Right lobe of liver (tissue), 6 donors: ENCODE results near the gene TRIM34. TPM values are rescaled to one million over a fixed set of nuclear protein-coding genes. Genes with fewer than 3 reads are reported as not detected.

Source experiments
- ATAC-seq, 4 donors: fragments of 200-7000 bp; cut with Tn5 transposase; one replicate each; pipeline ENCODE4 v1.9.1; 2020; ENCODE audit warnings: mild to moderate bottlenecking in 4 of 4, moderate library complexity in 4 of 4
- DNase-seq, 3 donors: peaks; one replicate each; pipeline ENCODE4 v3.0.0-alpha.2; 2020
- H3K27ac ChIP-seq, 3 donors: fragments of 200-600 bp; one replicate each; pipeline ENCODE4 v1.8.0; 2022
- H3K27me3 ChIP-seq, 2 donors: fragments of 200-600 bp; one replicate each; pipeline ENCODE4 v1.8.0; 2022
- H3K36me3 ChIP-seq, 4 donors: fragments of 200-600 bp; sonication (generic) in 1 of 4; one replicate each; pipeline versions ENCODE4 v1.5.1 to v1.8.0; 2017 to 2022; ENCODE audit warnings: control low read depth in 1 of 4
- H3K4me1 ChIP-seq, 4 donors: fragments of 200-600 bp; sonication (generic) in 1 of 4; one replicate each; pipeline versions ENCODE4 v1.5.1 to v1.8.0; 2017 to 2022; ENCODE audit warnings: control low read depth in 1 of 4
- H3K4me3 ChIP-seq, 3 donors: fragments of 200-600 bp; one replicate each; pipeline ENCODE4 v1.8.0; 2022
- H3K9me3 ChIP-seq, 4 donors: fragments of 200-600 bp; sonication (generic) in 1 of 4; one replicate each; pipeline versions ENCODE4 v1.5.1 to v1.8.0; 2017 to 2022; ENCODE audit warnings: control low read depth in 1 of 4
- POLR2A ChIP-seq: fragments of 450-650 bp; IDR thresholded peaks from one replicate; pipeline ENCODE4 v1.6.1; 2017; ENCODE audit warnings: antibody characterized with exemption, mild to moderate bottlenecking
- WGBS: methylation state at CpG from one replicate; pipeline ENCODE4 v1.1.6; 2018; ENCODE audit warnings: low coverage, low lambda C conversion rate; ENCODE audit not compliant: insufficient coverage; ENCODE audit errors: missing lambda C conversion rate; 5-methylcytosine and 5-hydroxymethylcytosine counted together
- intact Hi-C, 2 donors: fragments of 100-400 bp; cut with DNase I; formaldehyde crosslinking; loops; one replicate each; pipeline versions ENCODE4 v1.11.2 to v1.14.1; 2022
- total RNA-seq, 6 experiments: library from RNA; depleted of rRNA in 2 of 6; stranded (reverse); fragments of >200 nt in 2 of 6; fragmentation: NEBNext Ultra II Directional in 3 of 6; extraction: Animal tissue kit (Norgen Biotek cat#: 25700) in 3 of 6; gene quantifications; one replicate each; pipeline versions ENCODE4 v1.1.0 to v1.2.4, GENCODE V29; 2016 to 2023
- TF ChIP-seq, protein P1 (sequence below), 4 donors: fragments of 200-600 bp in 3 of 4; fragments of 450-650 bp in 1 of 4; IDR thresholded peaks; one replicate each; pipeline versions ENCODE4 v1.5.1 to v1.8.0; 2016 to 2022; ENCODE audit warnings: antibody characterized with exemption in 4 of 4, mild to moderate bottlenecking in 2 of 4
- donor health status: DM: no; HTN: yes; CAD: no.
- donor health status: DM: no; HTN: no; CAD: no.
- donor health status: DM: no; HTN: no; CAD: no.
- donor health status: DM: no; HTN: yes; CAD: no.
- donor health status: DM: no; HTN: yes; CAD: no.

TRIM34 gene
- total RNA-seq, 6 experiments from 2014 or later = 0.93 to 3.3 (median 2.3) TPM

DNA sequence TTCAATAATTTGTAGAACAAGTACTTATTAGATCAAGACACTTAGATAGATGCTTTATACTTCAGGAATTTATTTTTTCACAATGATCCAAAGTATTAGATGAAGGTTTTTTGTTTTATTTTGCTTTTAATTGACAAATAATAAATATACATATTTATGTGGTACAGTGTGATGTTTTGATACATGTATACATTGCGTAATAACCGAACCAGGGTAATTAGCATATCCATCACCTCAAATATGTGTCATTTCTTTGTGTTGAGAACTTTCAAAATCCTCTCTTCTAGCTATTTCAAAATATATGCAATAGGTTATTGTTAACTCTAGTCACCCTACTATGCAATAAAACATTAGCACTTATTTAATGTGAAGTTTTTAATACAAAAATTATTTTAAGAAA is 38.7 kb downstream of the TRIM34 start:
- 73% methylated on average over 2 of the region's 2 CpGs for WGBS
- Histone ChIP-seq H3K36me3 (peaks cover 0 to 39% (median 12%) of the 10 kb centered on the region in 4 donors), H3K9me3 (no peaks in the 10 kb centered on the region), H3K4me3 (no peak overlapping the region), H3K4me1 (no peaks in the 10 kb centered on the region), H3K27me3 (no peaks in the 10 kb centered on the region), H3K27ac (no peak overlapping the region)
- TF ChIP-seq POLR2A = no peak
- TF ChIP-seq, protein P1, sequence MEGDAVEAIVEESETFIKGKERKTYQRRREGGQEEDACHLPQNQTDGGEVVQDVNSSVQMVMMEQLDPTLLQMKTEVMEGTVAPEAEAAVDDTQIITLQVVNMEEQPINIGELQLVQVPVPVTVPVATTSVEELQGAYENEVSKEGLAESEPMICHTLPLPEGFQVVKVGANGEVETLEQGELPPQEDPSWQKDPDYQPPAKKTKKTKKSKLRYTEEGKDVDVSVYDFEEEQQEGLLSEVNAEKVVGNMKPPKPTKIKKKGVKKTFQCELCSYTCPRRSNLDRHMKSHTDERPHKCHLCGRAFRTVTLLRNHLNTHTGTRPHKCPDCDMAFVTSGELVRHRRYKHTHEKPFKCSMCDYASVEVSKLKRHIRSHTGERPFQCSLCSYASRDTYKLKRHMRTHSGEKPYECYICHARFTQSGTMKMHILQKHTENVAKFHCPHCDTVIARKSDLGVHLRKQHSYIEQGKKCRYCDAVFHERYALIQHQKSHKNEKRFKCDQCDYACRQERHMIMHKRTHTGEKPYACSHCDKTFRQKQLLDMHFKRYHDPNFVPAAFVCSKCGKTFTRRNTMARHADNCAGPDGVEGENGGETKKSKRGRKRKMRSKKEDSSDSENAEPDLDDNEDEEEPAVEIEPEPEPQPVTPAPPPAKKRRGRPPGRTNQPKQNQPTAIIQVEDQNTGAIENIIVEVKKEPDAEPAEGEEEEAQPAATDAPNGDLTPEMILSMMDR (IDR thresholded peaks at IDR 0.05) = no peak
- intact Hi-C loops = no loop called here
- DNase-seq (no peak), ATAC-seq (no peak)

- Histone ChIP-seq H3K9me3 (no peaks in the 10 kb centered on the region), H3K27ac (no peak overlapping the region), H3K4me1 (no peaks in the 10 kb centered on the region), H3K36me3 (peaks cover 0 to 54% (median 13%) of the 10 kb centered on the region in 4 donors), H3K27me3 (no peaks in the 10 kb centered on the region), H3K4me3 (no peak overlapping the region)
- WGBS = 97% methylated on average over 3 of the region's 4 CpGs
- DNase-seq (no peak), ATAC-seq (no peak)
- intact Hi-C loops = no loop called here
- TF ChIP-seq, protein P1 (IDR thresholded peaks at IDR 0.05) = no peak
- TF ChIP-seq POLR2A = no peak
Observed at GRCh38 chr11:5665051-5665570, 40.3 kb downstream of the TRIM34 start.

- intact Hi-C loops = no loop called here
- no peak for DNase-seq
- no peak for ATAC-seq
- Histone ChIP-seq H3K4me3 (no peak overlapping the region), H3K27ac (no peak overlapping the region), H3K9me3 (no peaks in the 10 kb centered on the region), H3K36me3 (peaks cover 0 to 57% (median 13%) of the 10 kb centered on the region in 4 donors), H3K27me3 (no peaks in the 10 kb centered on the region), H3K4me1 (no peaks in the 10 kb centered on the region)
- 82% methylated on average over 5 of the region's 5 CpGs for WGBS
- TF ChIP-seq, protein P1 (IDR thresholded peaks at IDR 0.05) = no peak
- no peak for TF ChIP-seq POLR2A
Observed at GRCh38 chr11:5665746-5666401, 41.1 kb downstream of the TRIM34 start.

DNA sequence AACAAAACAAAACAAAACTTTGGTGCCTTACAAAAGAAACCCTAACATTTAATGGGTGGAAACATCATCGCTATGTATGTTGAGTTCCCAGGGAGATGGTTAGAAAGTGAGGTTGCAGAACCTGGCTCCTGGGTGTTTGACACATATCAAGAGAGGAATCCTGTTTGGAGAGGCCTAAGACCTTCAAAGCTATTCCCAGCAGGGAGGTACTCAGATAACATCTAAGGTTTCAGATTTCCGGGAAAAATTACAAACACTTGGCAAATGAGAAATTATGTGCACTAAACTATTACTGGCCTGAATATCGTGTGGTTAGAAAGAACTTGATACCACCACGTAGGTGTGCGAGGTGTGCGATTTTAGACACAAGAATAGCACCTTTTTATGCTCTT is 41.6 kb downstream of the TRIM34 start:
- DNase-seq (no peak), ATAC-seq (no peak)
- Histone ChIP-seq H3K9me3 (no peaks in the 10 kb centered on the region), H3K27ac (no peak overlapping the region), H3K27me3 (no peaks in the 10 kb centered on the region), H3K36me3 (peaks cover 0 to 57% (median 13%) of the 10 kb centered on the region in 4 donors), H3K4me1 (no peaks in the 10 kb centered on the region), H3K4me3 (no peak overlapping the region)
- no peak for TF ChIP-seq POLR2A
- TF ChIP-seq, protein P1 (IDR thresholded peaks at IDR 0.05) = no peak
- intact Hi-C loops = no loop called here
- 95% methylated on average over 6 of the region's 6 CpGs for WGBS
